Mesendoderm (in vitro differentiated cells): ENCODE results near the gene KCTD13.

Experiments used
- DNase-seq: peaks from one replicate; pipeline ENCODE4 v3.0.0; 2013
- H2AK5ac ChIP-seq: 2 replicates; pipeline ENCODE4 v1.6.1; 2013; ENCODE audit warnings: low read length, inconsistent platforms
- H2BK120ac ChIP-seq: 2 replicates; pipeline ENCODE4 v1.6.1; 2013; ENCODE audit warnings: low read depth, mild to moderate bottlenecking, low read length, moderate library complexity, mixed read lengths
- H2BK15ac ChIP-seq: replicated peaks from 2 replicates; pipeline ENCODE4 v1.6.1; 2013; ENCODE audit warnings: low read depth, mild to moderate bottlenecking, moderate library complexity
- H2BK5ac ChIP-seq: 2 replicates; pipeline ENCODE4 v1.6.1; 2013; ENCODE audit warnings: low read length, inconsistent platforms
- H3K18ac ChIP-seq: 2 replicates; pipeline ENCODE4 v1.6.1; 2013; ENCODE audit warnings: mild to moderate bottlenecking, low read length, mixed read lengths
- H3K23ac ChIP-seq: one replicate; pipeline ENCODE4 v1.6.1; 2013; ENCODE audit warnings: low read length
- H3K27ac ChIP-seq: 2 replicates; pipeline ENCODE4 v1.5.1; 2013; ENCODE audit warnings: low read depth, mild to moderate bottlenecking, inconsistent platforms, low read length, moderate library complexity
- H3K27me3 ChIP-seq: 2 replicates; pipeline ENCODE4 v1.6.1; 2013; ENCODE audit warnings: low read length, control low read depth, mild to moderate bottlenecking, inconsistent platforms; ENCODE audit not compliant: insufficient read depth, poor library complexity
- H3K36me3 ChIP-seq: 2 replicates; pipeline ENCODE4 v1.6.1; 2013; ENCODE audit warnings: low read length, inconsistent platforms; ENCODE audit not compliant: control insufficient read depth, insufficient read depth
- H3K4ac ChIP-seq: one replicate; pipeline ENCODE4 v1.6.1; 2013; ENCODE audit warnings: low read depth, mild to moderate bottlenecking, low read length, moderate library complexity
- H3K4me1 ChIP-seq: 2 replicates; pipeline ENCODE4 v1.6.1; 2013; ENCODE audit warnings: low read depth, low read length, inconsistent platforms; ENCODE audit not compliant: control insufficient read depth
- H3K4me2 ChIP-seq: 2 replicates; pipeline ENCODE4 v1.6.1; 2013; ENCODE audit warnings: low read length
- H3K4me3 ChIP-seq: 2 replicates; pipeline ENCODE4 v1.5.1; 2013; ENCODE audit warnings: mild to moderate bottlenecking, low read length
- H3K56ac ChIP-seq: one replicate; pipeline ENCODE4 v1.6.1; 2013; ENCODE audit warnings: low read length
- H3K79me1 ChIP-seq: 2 replicates; pipeline ENCODE4 v1.6.1; 2013; ENCODE audit warnings: low read length, inconsistent platforms
- H3K79me2 ChIP-seq: 2 replicates; pipeline ENCODE4 v1.6.1; 2013; ENCODE audit warnings: mild to moderate bottlenecking, low read length; ENCODE audit not compliant: control insufficient read depth, insufficient read depth
- H3K9ac ChIP-seq: 2 replicates; pipeline ENCODE4 v1.6.1; 2013; ENCODE audit warnings: low read length, inconsistent platforms
- H4K5ac ChIP-seq: one replicate; pipeline ENCODE4 v1.6.1; 2013; ENCODE audit warnings: low read length
- H4K8ac ChIP-seq: one replicate; pipeline ENCODE4 v1.6.1; 2013; ENCODE audit warnings: low read depth, mild to moderate bottlenecking, control low read depth, low read length, moderate library complexity
- WGBS: extraction: QIAGEN DNeasy Blood & Tissue Kit; methylation state at CpG from one replicate; pipeline ENCODE4 v1.1.7; 2013; ENCODE audit warnings: low lambda C conversion rate, missing lambda C conversion rate; ENCODE audit not compliant: insufficient coverage; ENCODE audit errors: extremely low coverage; 5-methylcytosine and 5-hydroxymethylcytosine counted together

The KCTD13 gene

GRCh38 chr16:29951625-29952365 is 25.8 kb upstream of the KCTD13 start:
- H3K23ac ChIP-seq: no peak overlapping the region
- H2BK5ac ChIP-seq: no peak overlapping the region
- no peak overlapping the region for H2BK120ac ChIP-seq
- H3K9ac ChIP-seq: no peak overlapping the region
- H3K27ac ChIP-seq: no peak overlapping the region
- H3K56ac ChIP-seq: no peak overlapping the region
- DNase-seq: peak; percentile 18
- H3K4me3 ChIP-seq: no peak overlapping the region
- H2AK5ac ChIP-seq: no peak overlapping the region
- H3K18ac ChIP-seq: no peak overlapping the region
- H4K5ac ChIP-seq: no peak overlapping the region
- no peaks in the 10 kb centered on the region for H3K27me3 ChIP-seq
- H3K79me1 ChIP-seq: no peaks in the 10 kb centered on the region
- no peak overlapping the region for H2BK15ac ChIP-seq
- H3K79me2 ChIP-seq: no peaks in the 10 kb centered on the region
- WGBS: no CpG with 5 or more reads among the region's 8 CpGs
- no peaks in the 10 kb centered on the region for H3K36me3 ChIP-seq
- H3K4me1 ChIP-seq: no peaks in the 10 kb centered on the region
- H3K4ac ChIP-seq: no peak overlapping the region
- H3K4me2 ChIP-seq: no peak overlapping the region
- no peak overlapping the region for H4K8ac ChIP-seq

GRCh38 chr16:29950806-29951461 is 24.9 kb upstream of the KCTD13 start:
- H3K4me3 ChIP-seq: no peak overlapping the region
- no peak overlapping the region for H2BK120ac ChIP-seq
- H2BK15ac ChIP-seq: no peak overlapping the region
- no peaks in the 10 kb centered on the region for H3K27me3 ChIP-seq
- no peak overlapping the region for H3K4me2 ChIP-seq
- H4K8ac ChIP-seq: no peak overlapping the region
- H2AK5ac ChIP-seq: no peak overlapping the region
- no peak overlapping the region for H3K27ac ChIP-seq
- no peaks in the 10 kb centered on the region for H3K79me2 ChIP-seq
- no peak overlapping the region for H4K5ac ChIP-seq
- no peaks in the 10 kb centered on the region for H3K36me3 ChIP-seq
- no peak overlapping the region for H3K4ac ChIP-seq
- no peaks in the 10 kb centered on the region for H3K79me1 ChIP-seq
- no CpG with 5 or more reads among the region's 4 CpGs for WGBS
- H3K18ac ChIP-seq: no peak overlapping the region
- no peak overlapping the region for H2BK5ac ChIP-seq
- no peak for DNase-seq
- no peak overlapping the region for H3K56ac ChIP-seq
- no peak overlapping the region for H3K23ac ChIP-seq
- no peak overlapping the region for H3K9ac ChIP-seq
- H3K4me1 ChIP-seq: no peaks in the 10 kb centered on the region

- DNase-seq: no peak
- no peak overlapping the region for H2BK120ac ChIP-seq
Observed at GRCh38 chr16:29947897-29948296, 21.9 kb upstream of the KCTD13 start.

GRCh38 chr16:29943846-29944799 is 18.1 kb upstream of the KCTD13 start:
- Histone ChIP-seq H3K36me3 (no peaks in the 10 kb centered on the region), H3K23ac (no peak overlapping the region), H2BK120ac (no peak overlapping the region), H3K4me3 (no peak overlapping the region), H3K4me1 (no peaks in the 10 kb centered on the region), H2AK5ac (no peak overlapping the region), H3K56ac (peak overlapping the region; percentile 25), H3K4ac (no peak overlapping the region), H2BK15ac (no peak overlapping the region), H4K5ac (no peak overlapping the region), H3K27me3 (no peaks in the 10 kb centered on the region), H3K4me2 (no peak overlapping the region), H3K9ac (peak overlapping the region; percentile 8), H3K79me1 (no peaks in the 10 kb centered on the region), H3K18ac (no peak overlapping the region), H3K27ac (peak overlapping the region; percentile 35), H4K8ac (no peak overlapping the region), H2BK5ac (no peak overlapping the region), H3K79me2 (no peaks in the 10 kb centered on the region)
- DNase-seq: peak; percentile 99
- no CpG with 5 or more reads among the region's 11 CpGs for WGBS

More at GRCh38 chr16:29947897-29948296, 21.9 kb upstream of the KCTD13 start:
- Histone ChIP-seq H3K4me2 (no peak overlapping the region), H3K23ac (no peak overlapping the region), H3K9ac (no peak overlapping the region), H3K36me3 (no peaks in the 10 kb centered on the region), H3K79me2 (no peaks in the 10 kb centered on the region), H3K56ac (no peak overlapping the region), H4K8ac (no peak overlapping the region), H3K18ac (no peak overlapping the region), H3K27me3 (no peaks in the 10 kb centered on the region), H2BK15ac (no peak overlapping the region), H3K4me3 (no peak overlapping the region), H3K4me1 (no peaks in the 10 kb centered on the region), H3K4ac (no peak overlapping the region), H3K27ac (no peak overlapping the region), H2BK5ac (no peak overlapping the region), H3K79me1 (no peaks in the 10 kb centered on the region), H2AK5ac (no peak overlapping the region), H4K5ac (no peak overlapping the region)
- WGBS: no CpG with 5 or more reads among the region's 2 CpGs

GRCh38 chr16:29940656-29941055 is 14.6 kb upstream of the KCTD13 start:
- Histone ChIP-seq H3K36me3 (no peaks in the 10 kb centered on the region), H3K23ac (no peak overlapping the region), H3K18ac (no peak overlapping the region), H4K8ac (no peak overlapping the region), H2BK5ac (no peak overlapping the region), H3K4me1 (no peaks in the 10 kb centered on the region), H3K4me2 (no peak overlapping the region), H2BK120ac (no peak overlapping the region), H3K4ac (no peak overlapping the region), H3K4me3 (no peak overlapping the region), H3K79me2 (no peaks in the 10 kb centered on the region), H2BK15ac (no peak overlapping the region), H3K79me1 (no peaks in the 10 kb centered on the region), H3K9ac (no peak overlapping the region), H3K56ac (no peak overlapping the region), H4K5ac (no peak overlapping the region), H3K27me3 (no peaks in the 10 kb centered on the region), H3K27ac (no peak overlapping the region), H2AK5ac (no peak overlapping the region)
- no peak for DNase-seq
- WGBS: no CpG with 5 or more reads among the region's 4 CpGs
